ENCODE results near the gene HRG.

HRG gene

DNA sequence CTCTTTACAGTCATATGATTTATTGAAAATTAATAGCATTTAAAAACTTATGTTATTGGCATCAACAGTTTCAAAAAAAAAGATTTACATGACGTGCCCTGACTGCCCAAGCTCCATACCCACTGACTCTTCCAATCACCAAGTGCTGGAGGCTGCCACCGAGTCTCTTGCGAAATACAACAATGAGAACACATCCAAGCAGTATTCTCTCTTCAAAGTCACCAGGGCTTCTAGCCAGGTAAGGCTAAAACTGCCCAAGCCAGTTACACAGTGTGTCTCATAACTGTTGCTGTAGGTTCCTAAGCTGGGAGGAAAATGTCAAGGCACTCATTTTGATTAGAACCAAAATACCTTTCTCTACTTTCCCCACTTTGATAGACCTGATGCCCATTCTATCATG lies 21.1 kb upstream of the HRG start:
- Histone ChIP-seq H3K9ac (ENCODE audit: low read length) (no peak overlapping the region), H3K27ac (ENCODE audit: low read depth, low read length, poor library complexity, severe bottlenecking) (no peak overlapping the region), H2AFZ (ENCODE audit: low read length) (no peak overlapping the region), H4K20me1 (ENCODE audit: insufficient read depth, low read length) (no peaks in the 10 kb centered on the region), H3K27me3 (ENCODE audit: insufficient read depth, low read length) (no peaks in the 10 kb centered on the region), H3F3A (ENCODE audit: insufficient read depth, low read length) (no peaks in the 10 kb centered on the region), H3K36me3 (ENCODE audit: insufficient read depth, low read length) (no peaks in the 10 kb centered on the region; the same call in 1 of the 2 replicates), H3K4me1 (ENCODE audit: insufficient read depth, low read length, severe bottlenecking) (no peaks in the 10 kb centered on the region), H3K9me3 (ENCODE audit: low read length) (no peaks in the 10 kb centered on the region), H3K79me2 (ENCODE audit: insufficient read depth, low read length) (no peaks in the 10 kb centered on the region), H3K9me2 (ENCODE audit: low read depth, low read length) (no peaks in the 10 kb centered on the region), H3K4me2 (ENCODE audit: low read length) (no peak overlapping the region), H3K4me3 (ENCODE audit: low read depth, low read length, poor library complexity, severe bottlenecking) (no peak overlapping the region)
- TF ChIP-seq EZH2 (IDR thresholded peaks at IDR 0.05; ENCODE audit: borderline replicate concordance, low read length) = no peak
- TF ChIP-seq, protein P1, sequence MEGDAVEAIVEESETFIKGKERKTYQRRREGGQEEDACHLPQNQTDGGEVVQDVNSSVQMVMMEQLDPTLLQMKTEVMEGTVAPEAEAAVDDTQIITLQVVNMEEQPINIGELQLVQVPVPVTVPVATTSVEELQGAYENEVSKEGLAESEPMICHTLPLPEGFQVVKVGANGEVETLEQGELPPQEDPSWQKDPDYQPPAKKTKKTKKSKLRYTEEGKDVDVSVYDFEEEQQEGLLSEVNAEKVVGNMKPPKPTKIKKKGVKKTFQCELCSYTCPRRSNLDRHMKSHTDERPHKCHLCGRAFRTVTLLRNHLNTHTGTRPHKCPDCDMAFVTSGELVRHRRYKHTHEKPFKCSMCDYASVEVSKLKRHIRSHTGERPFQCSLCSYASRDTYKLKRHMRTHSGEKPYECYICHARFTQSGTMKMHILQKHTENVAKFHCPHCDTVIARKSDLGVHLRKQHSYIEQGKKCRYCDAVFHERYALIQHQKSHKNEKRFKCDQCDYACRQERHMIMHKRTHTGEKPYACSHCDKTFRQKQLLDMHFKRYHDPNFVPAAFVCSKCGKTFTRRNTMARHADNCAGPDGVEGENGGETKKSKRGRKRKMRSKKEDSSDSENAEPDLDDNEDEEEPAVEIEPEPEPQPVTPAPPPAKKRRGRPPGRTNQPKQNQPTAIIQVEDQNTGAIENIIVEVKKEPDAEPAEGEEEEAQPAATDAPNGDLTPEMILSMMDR (IDR thresholded peaks at IDR 0.05; ENCODE audit: low read length) = no peak

DNA sequence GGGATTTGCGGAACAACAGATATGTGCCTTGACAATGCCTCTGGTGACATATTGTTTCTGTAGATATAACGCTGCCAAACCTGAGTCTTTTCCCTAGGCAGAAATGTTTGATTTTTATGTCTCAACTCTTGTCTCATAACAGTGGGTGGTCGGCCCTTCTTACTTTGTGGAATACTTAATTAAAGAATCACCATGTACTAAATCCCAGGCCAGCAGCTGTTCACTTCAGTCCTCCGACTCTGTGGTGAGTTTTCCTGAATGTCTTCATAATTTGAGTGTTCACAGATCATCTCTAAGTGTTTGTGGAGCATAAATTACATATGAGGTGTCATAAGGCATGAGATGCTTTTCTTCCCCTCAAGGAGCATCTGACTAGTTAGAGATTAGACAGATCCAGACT lies 19.7 kb upstream of the HRG start:
- Histone ChIP-seq H3K27ac (ENCODE audit: low read depth, low read length, poor library complexity, severe bottlenecking) (no peak overlapping the region), H3K27me3 (ENCODE audit: insufficient read depth, low read length) (no peaks in the 10 kb centered on the region), H3F3A (ENCODE audit: insufficient read depth, low read length) (no peaks in the 10 kb centered on the region), H3K4me2 (ENCODE audit: low read length) (no peak overlapping the region), H2AFZ (ENCODE audit: low read length) (no peak overlapping the region), H4K20me1 (ENCODE audit: insufficient read depth, low read length) (no peaks in the 10 kb centered on the region), H3K9me2 (ENCODE audit: low read depth, low read length) (no peaks in the 10 kb centered on the region), H3K79me2 (ENCODE audit: insufficient read depth, low read length) (no peaks in the 10 kb centered on the region), H3K9ac (ENCODE audit: low read length) (no peak overlapping the region), H3K9me3 (ENCODE audit: low read length) (no peaks in the 10 kb centered on the region), H3K4me3 (ENCODE audit: low read depth, low read length, poor library complexity, severe bottlenecking) (no peak overlapping the region), H3K4me1 (ENCODE audit: insufficient read depth, low read length, severe bottlenecking) (no peaks in the 10 kb centered on the region), H3K36me3 (ENCODE audit: insufficient read depth, low read length) (no peaks in the 10 kb centered on the region)
- TF ChIP-seq, protein P1 (IDR thresholded peaks at IDR 0.05; ENCODE audit: low read length) = no peak
- no peak for TF ChIP-seq EZH2 (IDR thresholded peaks at IDR 0.05; ENCODE audit: borderline replicate concordance, low read length)

DNA sequence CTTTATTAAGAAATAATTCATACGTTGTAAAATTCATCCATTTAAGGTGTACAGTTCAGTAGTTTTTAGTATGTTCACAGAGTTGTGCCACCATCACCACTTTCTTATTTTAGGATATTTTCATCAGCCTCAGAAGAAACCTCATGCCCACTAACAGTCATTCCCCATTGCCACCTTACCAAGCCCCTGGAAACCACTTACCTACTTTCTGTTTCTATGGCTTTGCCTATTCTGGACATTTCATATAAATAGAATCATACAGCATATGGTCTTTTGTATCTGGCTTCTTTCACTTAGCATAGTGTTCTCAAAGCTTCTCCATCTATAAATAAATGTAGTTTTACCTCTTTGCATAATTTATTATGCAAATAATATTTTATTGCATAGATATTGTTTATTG lies 19.0 kb upstream of the HRG start:
- no peak overlapping the region for H2AFZ ChIP-seq (ENCODE audit: low read length)

More for the DNA sequence above, 19.0 kb upstream of the HRG start:
- H3K36me3 ChIP-seq (ENCODE audit: insufficient read depth, low read length) = no peaks in the 10 kb centered on the region
- H3K4me2 ChIP-seq (ENCODE audit: low read length) = no peak overlapping the region
- H3K4me3 ChIP-seq (ENCODE audit: low read depth, low read length, poor library complexity, severe bottlenecking) = no peak overlapping the region
- H3K9ac ChIP-seq (ENCODE audit: low read length) = no peak overlapping the region
- H3K9me3 ChIP-seq (ENCODE audit: low read length) = no peaks in the 10 kb centered on the region
- H3K9me2 ChIP-seq (ENCODE audit: low read depth, low read length) = no peaks in the 10 kb centered on the region
- TF ChIP-seq, protein P1 (IDR thresholded peaks at IDR 0.05; ENCODE audit: low read length) = no peak
- no peak for TF ChIP-seq EZH2 (IDR thresholded peaks at IDR 0.05; ENCODE audit: borderline replicate concordance, low read length)
- no peaks in the 10 kb centered on the region for H4K20me1 ChIP-seq (ENCODE audit: insufficient read depth, low read length)
- H3K27ac ChIP-seq (ENCODE audit: low read depth, low read length, poor library complexity, severe bottlenecking) = no peak overlapping the region
- H3K27me3 ChIP-seq (ENCODE audit: insufficient read depth, low read length) = no peaks in the 10 kb centered on the region
- H3K79me2 ChIP-seq (ENCODE audit: insufficient read depth, low read length) = no peaks in the 10 kb centered on the region
- H3F3A ChIP-seq (ENCODE audit: insufficient read depth, low read length) = no peaks in the 10 kb centered on the region
- H3K4me1 ChIP-seq (ENCODE audit: insufficient read depth, low read length, severe bottlenecking) = peaks cover 2% of the 10 kb centered on the region
